Gastrocnemius medialis (tissue), 4 donors: Measurements from ENCODE around the gene PSMD9.
"Not testable (repeated sequence)": the region's sequence is repeated elsewhere in the genome, so short reads cannot be mapped to it uniquely, and the experiment has no call there.

Source experiments
- CTCF ChIP-seq, 5 experiments: fragments of 450-650 bp in 3 of 5; fragments of 200-600 bp in 2 of 5; sonication (generic) in 2 of 5; IDR thresholded peaks in 4 of 5; conservative IDR thresholded peaks in 1 of 5; 1 replicate in 4 of 5; 2 replicates in 1 of 5; pipeline ENCODE4 v1.5.1; 2016 to 2019; ENCODE audit warnings: antibody characterized with exemption in 5 of 5, mild to moderate bottlenecking in 3 of 5, moderate library complexity in 3 of 5
- POLR2A ChIP-seq, 2 donors: fragments of 450-650 bp; IDR thresholded peaks; one replicate each; pipeline ENCODE4 v1.6.1; 2017; ENCODE audit warnings: antibody characterized with exemption in 2 of 2, mild to moderate bottlenecking in 2 of 2, moderate library complexity in 2 of 2

- TF ChIP-seq CTCF (IDR thresholded peaks at IDR 0.05 in 4 of 5, conservative IDR thresholded peaks at IDR 0.05 in 1 of 5); POLR2A (IDR thresholded peaks at IDR 0.05): not testable (repeated sequence)
These were observed 3.5 kb upstream of the PSMD9 start for GRCh38 chr12:121885129-121885528.
